SH-SY5Y (cell line): ENCODE results near the gene CCDC183.

Source experiments
- GATA2 ChIP-seq: IDR thresholded peaks from 2 replicates; pipeline ENCODE4 v1.6.1; 2011; ENCODE audit warnings: mild to moderate bottlenecking, low read depth, low read length
- GATA3 ChIP-seq: IDR thresholded peaks from 2 replicates; pipeline ENCODE4 v1.6.1; 2011; ENCODE audit warnings: low read depth, mild to moderate bottlenecking, low read length, moderate library complexity

- TF ChIP-seq GATA2 (no peak), GATA3 (no peak)
These were observed 42.0 kb upstream of the CCDC183 start for GRCh38 chr9:136754059-136754572.
